ENCODE results near the gene TSC22D3.

DNA sequence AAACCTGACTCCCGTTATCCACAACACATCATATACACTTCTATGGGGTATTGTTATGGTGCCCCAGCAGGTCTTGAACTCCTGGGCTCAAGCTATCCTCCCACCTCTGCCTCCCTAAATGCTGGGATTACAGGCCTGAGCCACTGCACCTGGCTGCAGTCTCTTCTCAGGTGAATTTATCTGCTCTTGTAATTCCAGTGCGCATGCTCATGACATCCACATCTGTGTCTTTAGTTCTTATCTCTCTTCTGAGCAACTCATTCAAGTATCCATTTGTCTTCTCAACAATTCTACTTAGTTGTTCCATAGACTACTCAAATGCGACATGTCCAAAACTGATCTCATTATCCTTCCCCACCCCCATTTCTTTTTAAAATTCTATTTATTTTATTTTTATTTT lies 29.6 kb upstream of the TSC22D3 start:
- TF ChIP-seq POLR2A (IDR thresholded peaks at IDR 0.05; ENCODE audit: low read depth, low read length) = no peak
- no peak for TF ChIP-seq POLR2AphosphoS5 (IDR thresholded peaks at IDR 0.05; ENCODE audit: low read depth, low read length)
